H1 (cell line): ENCODE measurements around the gene ZMIZ1. TPM values are rescaled to one million over a fixed set of nuclear protein-coding genes. Genes with fewer than 3 reads are reported as not detected.

Experiments used
- CTCF ChIA-PET: fragments of 300-600 bp; sonication (Branson Sonifier 250); formaldehyde crosslinking; loops from one replicate; lab custom pipeline; 2021; ENCODE audit not compliant: partially characterized antibody; lab: Charles Lee
- POLR2A ChIA-PET: fragments of 300-600 bp; sonication (Branson Sonifier 250); formaldehyde crosslinking; loops from one replicate; lab custom pipeline; 2021; ENCODE audit warnings: inconsistent platforms; ENCODE audit not compliant: partially characterized antibody; lab: Charles Lee
- DNase-seq, 2 experiments: peaks; one replicate each; pipeline versions ENCODE4 v3.0.0 to v3.0.0-alpha.2; 2010 to 2022; ENCODE audit warnings: low spot score in 2 of 2, low read depth in 1 of 2, mixed read lengths in 1 of 2
- FAIRE-seq: peaks from 2 replicates; lab custom pipeline; 2011; peaks lifted over from hg19 to GRCh38; lab: Jason Lieb, UNC
- H2AFZ ChIP-seq: 2 replicates; pipeline ENCODE4 v1.8.1; 2012; ENCODE audit warnings: low read length, inconsistent platforms
- H2AK5ac ChIP-seq: 2 replicates; pipeline ENCODE4 v1.6.1; 2013; ENCODE audit warnings: low read depth, low read length
- H2BK120ac ChIP-seq: replicated peaks from 2 replicates; pipeline ENCODE3; 2013; ENCODE audit warnings: low read depth, low read length, inconsistent platforms
- H2BK12ac ChIP-seq: 2 replicates; pipeline ENCODE4 v1.6.1; 2013; ENCODE audit warnings: low read depth, low read length
- H2BK15ac ChIP-seq: 2 replicates; pipeline ENCODE4 v1.6.1; 2013; ENCODE audit warnings: low read length
- H2BK20ac ChIP-seq: 2 replicates; pipeline ENCODE4 v1.6.1; 2013; ENCODE audit warnings: low read length
- H2BK5ac ChIP-seq: 2 replicates; pipeline ENCODE4 v1.6.1; 2013; ENCODE audit warnings: low read depth, low read length
- H3K14ac ChIP-seq: 2 replicates; pipeline ENCODE4 v1.6.1; 2013; ENCODE audit warnings: inconsistent platforms; ENCODE audit not compliant: insufficient read length
- H3K18ac ChIP-seq: 2 replicates; pipeline ENCODE4 v1.6.1; 2013; ENCODE audit warnings: low read length; ENCODE audit errors: extremely low read depth
- H3K23ac ChIP-seq: 2 replicates; pipeline ENCODE4 v1.6.1; 2013; ENCODE audit warnings: inconsistent platforms; ENCODE audit not compliant: insufficient read length
- H3K23me2 ChIP-seq: 2 replicates; pipeline ENCODE4 v1.6.1; 2013; ENCODE audit warnings: low read depth, low read length
- H3K27ac ChIP-seq: 2 replicates; pipeline ENCODE4 v1.6.1; 2011; ENCODE audit warnings: low read depth, low read length, inconsistent platforms
- H3K27me3 ChIP-seq, 4 experiments: replicated peaks in 1 of 4; 1 replicate in 1 of 4; 2 replicates in 3 of 4; pipeline versions ENCODE4 v1.6.1 to v1.8.1; 2011 to 2013; ENCODE audit warnings: low read length in 3 of 4, mild to moderate bottlenecking in 3 of 4, inconsistent platforms in 2 of 4, mixed read lengths in 2 of 4, moderate library complexity in 1 of 4; ENCODE audit not compliant: control insufficient read depth in 3 of 4, insufficient read depth in 3 of 4; ENCODE audit errors: extremely low read depth in 1 of 4
- H3K36me3 ChIP-seq, 4 experiments: 2 replicates each; pipeline versions ENCODE4 v1.6.1 to v1.8.1; 2011 to 2013; ENCODE audit warnings: mild to moderate bottlenecking in 4 of 4, low read length in 3 of 4, moderate library complexity in 2 of 4, control low read depth in 1 of 4, inconsistent platforms in 1 of 4; ENCODE audit not compliant: insufficient read depth in 4 of 4, control insufficient read depth in 2 of 4
- H3K4ac ChIP-seq: replicated peaks from 2 replicates; pipeline ENCODE3; 2013; ENCODE audit warnings: low read length, low read depth, mixed read lengths, inconsistent platforms; ENCODE audit not compliant: insufficient read length
- H3K4me1 ChIP-seq, 4 experiments: replicated peaks in 1 of 4; 1 replicate in 1 of 4; 2 replicates in 3 of 4; pipeline versions ENCODE4 v1.6.1 to v1.8.1; 2011 to 2013; ENCODE audit warnings: low read length in 3 of 4, inconsistent platforms in 2 of 4, mixed read lengths in 1 of 4; ENCODE audit not compliant: insufficient read depth in 4 of 4, control insufficient read depth in 3 of 4
- H3K4me2 ChIP-seq, 2 experiments: 2 replicates each; pipeline versions ENCODE4 v1.6.1 to v1.8.1; 2011 to 2013; ENCODE audit warnings: low read depth in 2 of 2, low read length in 2 of 2, control low read depth in 1 of 2, inconsistent platforms in 1 of 2, mild to moderate bottlenecking in 1 of 2; ENCODE audit not compliant: insufficient read depth in 1 of 2
- H3K4me3 ChIP-seq, 4 experiments: fragments of 200-600, 300-600 bp in 1 of 4; sonication (generic), shearing (Covaris generic), sonication (Bioruptor Twin) in 1 of 4; 2 replicates each; pipeline versions ENCODE4 v1.5.1 to v1.8.1; 2011 to 2016; ENCODE audit warnings: low read length in 4 of 4, low read depth in 3 of 4, control low read depth in 2 of 4, inconsistent platforms in 2 of 4, mild to moderate bottlenecking in 2 of 4, mixed read lengths in 1 of 4, moderate library complexity in 1 of 4; ENCODE audit not compliant: insufficient read depth in 2 of 4; ENCODE audit errors: extremely low read depth in 1 of 4
- H3K56ac ChIP-seq: replicated peaks from 2 replicates; pipeline ENCODE3; 2013; ENCODE audit warnings: low read depth, mild to moderate bottlenecking, mixed read lengths, low read length, inconsistent platforms; ENCODE audit not compliant: insufficient read length
- H3K79me1 ChIP-seq: 2 replicates; pipeline ENCODE4 v1.6.1; 2013; ENCODE audit warnings: low read depth, low read length, control low read depth
- H3K79me2 ChIP-seq, 2 experiments: 2 replicates each; pipeline versions ENCODE4 v1.6.1 to v1.8.1; 2012 to 2013; ENCODE audit warnings: low read length in 2 of 2, mild to moderate bottlenecking in 2 of 2, inconsistent platforms in 1 of 2; ENCODE audit not compliant: insufficient read depth in 2 of 2, control insufficient read depth in 1 of 2
- H3K9ac ChIP-seq, 4 experiments: replicated peaks in 1 of 4; 1 replicate in 1 of 4; 2 replicates in 3 of 4; pipeline versions ENCODE4 v1.6.1 to v1.8.1; 2011 to 2013; ENCODE audit warnings: low read depth in 3 of 4, low read length in 3 of 4, control low read depth in 2 of 4, mild to moderate bottlenecking in 2 of 4, moderate library complexity in 2 of 4, inconsistent platforms in 1 of 4; ENCODE audit errors: extremely low read depth in 1 of 4
- H3K9me3 ChIP-seq, 2 experiments: 2 replicates each; pipeline versions ENCODE4 v1.6.1 to v1.8.1; 2012 to 2013; ENCODE audit warnings: mild to moderate bottlenecking in 2 of 2, moderate library complexity in 2 of 2, control low read depth in 1 of 2, inconsistent platforms in 1 of 2, low read depth in 1 of 2, low read length in 1 of 2, mixed read lengths in 1 of 2; ENCODE audit not compliant: insufficient read depth in 2 of 2
- H4K20me1 ChIP-seq, 2 experiments: replicated peaks in 1 of 2; 2 replicates each; pipeline versions ENCODE3 to v1.8.1; 2011 to 2013; ENCODE audit warnings: inconsistent platforms in 2 of 2, low read length in 2 of 2, mild to moderate bottlenecking in 1 of 2; ENCODE audit not compliant: insufficient read depth in 2 of 2, control insufficient read depth in 1 of 2
- H4K5ac ChIP-seq: 2 replicates; pipeline ENCODE4 v1.6.1; 2013; ENCODE audit warnings: low read length, low read depth, mixed read lengths, inconsistent platforms; ENCODE audit not compliant: insufficient read length
- H4K8ac ChIP-seq: 2 replicates; pipeline ENCODE4 v1.8.0; 2013; ENCODE audit warnings: mild to moderate bottlenecking, moderate library complexity, low read length, inconsistent platforms; ENCODE audit not compliant: insufficient read depth; ENCODE audit errors: extremely low read depth
- H4K91ac ChIP-seq: replicated peaks from 2 replicates; pipeline ENCODE3; 2013; ENCODE audit warnings: low read length, mixed read lengths, inconsistent platforms; ENCODE audit not compliant: insufficient read length
- FOSL1 ChIP-seq: IDR thresholded peaks from 2 replicates; pipeline ENCODE4 v1.6.1; 2011; ENCODE audit warnings: mild to moderate bottlenecking, low read depth, low read length, moderate library complexity; ENCODE audit not compliant: insufficient read depth
- GTF2F1 ChIP-seq: IDR thresholded peaks from 2 replicates; pipeline ENCODE4 v1.6.1; 2012; ENCODE audit warnings: low read depth, low read length, improper control_type of control experiment, borderline replicate concordance
- MAFK ChIP-seq: IDR thresholded peaks from 2 replicates; pipeline ENCODE4 v1.6.1; 2012; ENCODE audit warnings: low read depth, mild to moderate bottlenecking, improper control_type of control experiment, low read length
- RBBP5 ChIP-seq: IDR thresholded peaks from 2 replicates; pipeline ENCODE4 v1.7.1; 2012; ENCODE audit warnings: low read depth, mild to moderate bottlenecking, inconsistent platforms, low read length, moderate library complexity, borderline replicate concordance
- RFX5 ChIP-seq: IDR thresholded peaks from 2 replicates; pipeline ENCODE4 v1.6.1; 2011; ENCODE audit warnings: low read depth, low read length, improper control_type of control experiment, borderline replicate concordance
- RNF2 ChIP-seq: fragments of 200-900, 300-1000 bp; sonication (generic); IDR thresholded peaks from 2 replicates; pipeline ENCODE4 v1.7.1; 2016; ENCODE audit warnings: borderline replicate concordance, low read depth, mild to moderate bottlenecking, antibody characterized with exemption, low read length; ENCODE audit not compliant: poor library complexity, severe bottlenecking; ENCODE audit errors: missing control alignments
- SP1 ChIP-seq: IDR thresholded peaks from 2 replicates; pipeline ENCODE4 v1.6.1; 2011; ENCODE audit warnings: low read depth, low read length
- WGBS, 2 experiments: shearing (Covaris generic) in 1 of 2; methylation state at CpG; one replicate each; pipeline versions ENCODE4 v1.1.6 to v1.1.7; 2013 to 2015; ENCODE audit warnings: low lambda C conversion rate in 2 of 2, mixed read lengths in 2 of 2, inconsistent platforms in 1 of 2, low coverage in 1 of 2, missing lambda C conversion rate in 1 of 2; ENCODE audit not compliant: insufficient replicate concordance in 2 of 2, insufficient coverage in 1 of 2, insufficient read length in 1 of 2; ENCODE audit errors: extremely low coverage in 1 of 2, missing lambda C conversion rate in 1 of 2; 5-methylcytosine and 5-hydroxymethylcytosine counted together
- polyA plus RNA-seq, 7 experiments: library from polyadenylated mRNA; depleted of rRNA in 3 of 7; stranded (reverse) in 5 of 7; unstranded in 2 of 7; fragments of >200 nt in 5 of 7; fragments of 200-250 nt in 2 of 7; gene quantifications; 1 replicate in 5 of 7; 2 replicates in 1 of 7; 4 replicates in 1 of 7; pipeline versions ENCODE4 v1.2.1 to v1.2.3, GENCODE V29; 2011 to 2013; ENCODE audit warnings: missing spikeins in 2 of 7, mixed read lengths in 2 of 7
- total RNA-seq: library from RNA; stranded (reverse); fragmentation: NEBNext Ultra II Directional; extraction: Animal tissue kit (Norgen Biotek cat#: 25700); gene quantifications from 2 replicates; pipeline ENCODE4 v1.2.1, GENCODE V29; 2021

Gene ZMIZ1
- total and polyA plus RNA-seq, 2 of the 8 experiments (the other 6 are each of a cell fraction or from before 2014, with no cell fraction given): 8.1 to 28.0 TPM

DNA sequence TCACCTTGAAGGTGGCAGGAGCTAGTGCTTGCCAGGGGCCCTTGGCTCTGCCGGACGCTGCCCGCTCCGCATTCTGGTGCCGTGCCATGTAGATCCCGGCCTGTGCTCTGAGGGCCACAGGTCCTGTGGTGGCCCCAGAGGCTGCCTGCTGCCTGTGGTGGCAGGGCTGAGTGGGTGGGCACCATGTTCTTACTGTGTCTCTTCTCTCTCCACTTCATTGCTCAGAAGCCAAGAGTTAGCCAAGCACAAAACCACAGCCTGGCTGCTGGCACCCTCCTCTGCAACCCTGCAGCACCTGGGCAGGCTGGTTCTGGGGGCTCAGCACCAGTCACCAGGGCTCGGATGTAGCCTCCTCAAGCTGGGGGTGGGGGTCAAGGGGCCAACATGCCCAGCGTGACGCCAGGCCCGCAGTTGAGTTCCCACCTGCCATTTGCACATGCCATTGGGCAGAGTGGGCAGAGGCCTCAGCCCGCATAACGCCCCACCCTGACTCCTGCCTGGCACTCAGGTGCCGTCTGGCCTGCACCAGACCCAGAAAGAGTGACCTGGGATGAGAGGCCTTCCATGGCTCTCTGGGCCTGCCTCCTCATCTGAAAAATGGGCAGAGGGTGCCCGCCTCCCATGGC, 16.3 kb downstream of the ZMIZ1 start:
- Histone ChIP-seq H2BK20ac (no peak overlapping the region), H3K18ac (no peak overlapping the region), H3K4me3 (no peak overlapping the region), H4K20me1 (peaks cover 52 to 54% of the 10 kb centered on the region in 2 experiments), H3K27ac (no peak overlapping the region), H3K9ac (no peak overlapping the region), H3K4me2 (no peak overlapping the region; a peak in 1 of 4 replicates), H3K14ac (no peak overlapping the region), H3K27me3 (no peaks in the 10 kb centered on the region), H2BK12ac (peak overlapping the region; percentile 60; the same call in 1 of the 2 replicates), H3K36me3 (no peaks in the 10 kb centered on the region), H2AFZ (no peak overlapping the region), H2BK5ac (no peak overlapping the region), H3K23me2 (no peaks in the 10 kb centered on the region), H2AK5ac (no peak overlapping the region), H3K23ac (no peak overlapping the region), H3K4ac (no peak overlapping the region), H3K79me2 (peaks cover 12 to 98% of the 10 kb centered on the region in 2 experiments), H3K79me1 (peaks cover 47% of the 10 kb centered on the region), H3K56ac (no peak overlapping the region), H4K91ac (no peak overlapping the region), H4K8ac (peak overlapping the region; percentile 38; the same call in 1 of the 2 replicates), H3K4me1 (peaks cover 5 to 20% (median 14%) of the 10 kb centered on the region in 4 experiments), H2BK120ac (no peak overlapping the region), H4K5ac (no peak overlapping the region), H2BK15ac (no peak overlapping the region), H3K9me3 (no peaks in the 10 kb centered on the region)
- WGBS, 2 experiments: 97% methylated on average over 10 of the region's 14 CpGs; no CpG with 5 or more reads in 1 of the 2 experiments
- ChIA-PET POLR2A (no interaction called here), CTCF (interaction anchor here (0.9 to 2.0 kb wide), 4 partner anchors 13 to 110 kb away, joined by 4 to 5 read pairs (median 4); no protein-coding TSS in a partner anchor)
- no peak for TF ChIP-seq RFX5
- no peak for TF ChIP-seq FOSL1
- no peak for TF ChIP-seq RNF2
- TF ChIP-seq GTF2F1: no peak
- no peak for TF ChIP-seq SP1
- no peak for TF ChIP-seq MAFK
- no peak for TF ChIP-seq RBBP5
- FAIRE-seq (no peak), DNase-seq (no peak)
